IMR-90 (cell line): Measurements from ENCODE around the gene SWI5. TPM values are rescaled to one million over a fixed set of nuclear protein-coding genes. Genes with fewer than 3 reads are reported as not detected.

Experiments used
- ATAC-seq: fragments of 200-7000 bp; cut with Tn5 transposase; 2 replicates; pipeline ENCODE4 v1.9.1; 2020; ENCODE audit warnings: low read depth, mild to moderate bottlenecking, moderate library complexity
- BruUV-seq: library from RNA; stranded (reverse); fragments of 400-500 nt; replicated peaks from 2 replicates; lab custom pipeline; 2021; lab: Mats Ljungman, UMichigan
- CTCF ChIA-PET: fragments of 300-600 bp; formaldehyde crosslinking; extraction: SDS; loops from one replicate; lab custom pipeline; 2021; ENCODE audit warnings: antibody characterized with exemption; lab: Yijun Ruan, JAX
- POLR2A ChIA-PET: fragments of 300-600 bp; sonication (Branson Sonifier 250); formaldehyde crosslinking; loops from one replicate; lab custom pipeline; 2022; ENCODE audit warnings: antibody characterized with exemption; ENCODE audit not compliant: unreplicated experiment; lab: Charles Lee
- DNase-seq: peaks from one replicate; pipeline ENCODE4 v3.0.0; 2013
- H2AFZ ChIP-seq: replicated peaks from 2 replicates; pipeline ENCODE3; 2013; ENCODE audit warnings: low read length, mild to moderate bottlenecking; ENCODE audit not compliant: poor library complexity
- H2AK5ac ChIP-seq: 2 replicates; pipeline ENCODE4 v1.6.1; 2013; ENCODE audit warnings: low read depth, low read length, inconsistent platforms
- H2AK9ac ChIP-seq: replicated peaks from 2 replicates; pipeline ENCODE3; 2013; ENCODE audit warnings: mild to moderate bottlenecking, low read depth, low read length, moderate library complexity; ENCODE audit not compliant: poor library complexity
- H2BK120ac ChIP-seq: 2 replicates; pipeline ENCODE4 v1.6.1; 2013; ENCODE audit warnings: low read depth, low read length, inconsistent platforms
- H2BK15ac ChIP-seq: 3 replicates; pipeline ENCODE4 v1.6.1; 2013; ENCODE audit warnings: low read depth, low read length, inconsistent platforms
- H2BK20ac ChIP-seq: 2 replicates; pipeline ENCODE4 v1.6.1; 2013; ENCODE audit warnings: low read depth, mild to moderate bottlenecking, inconsistent platforms, low read length, moderate library complexity
- H2BK5ac ChIP-seq: 2 replicates; pipeline ENCODE4 v1.6.1; 2013; ENCODE audit warnings: mild to moderate bottlenecking, low read depth, low read length, inconsistent platforms; ENCODE audit not compliant: poor library complexity, severe bottlenecking
- H3K14ac ChIP-seq: replicated peaks from 2 replicates; pipeline ENCODE4 v1.6.1; 2013; ENCODE audit warnings: low read depth, low read length, inconsistent platforms
- H3K18ac ChIP-seq: 2 replicates; pipeline ENCODE4 v1.6.1; 2013; ENCODE audit warnings: low read depth, low read length, control low read depth
- H3K23ac ChIP-seq: 2 replicates; pipeline ENCODE4 v1.6.1; 2013; ENCODE audit warnings: low read depth, low read length, inconsistent platforms
- H3K27ac ChIP-seq: 2 replicates; pipeline ENCODE4 v1.5.1; 2013; ENCODE audit warnings: mild to moderate bottlenecking, control low read depth, low read length; ENCODE audit not compliant: insufficient read depth
- H3K27me3 ChIP-seq: 2 replicates; pipeline ENCODE4 v1.6.1; 2013; ENCODE audit warnings: low read length; ENCODE audit not compliant: control insufficient read depth, insufficient read depth
- H3K36me3 ChIP-seq: 2 replicates; pipeline ENCODE4 v1.6.1; 2013; ENCODE audit warnings: low read length, mixed read lengths; ENCODE audit not compliant: control insufficient read depth, insufficient read depth
- H3K4ac ChIP-seq: 2 replicates; pipeline ENCODE4 v1.6.1; 2013; ENCODE audit warnings: low read depth, low read length, inconsistent platforms
- H3K4me1 ChIP-seq: 2 replicates; pipeline ENCODE4 v1.6.1; 2013; ENCODE audit warnings: low read length, mixed read lengths; ENCODE audit not compliant: control insufficient read depth, insufficient read depth
- H3K4me2 ChIP-seq: 2 replicates; pipeline ENCODE4 v1.6.1; 2013; ENCODE audit warnings: low read depth, mild to moderate bottlenecking, control low read depth, low read length, moderate library complexity
- H3K4me3 ChIP-seq: 2 replicates; pipeline ENCODE4 v1.5.1; 2013; ENCODE audit warnings: low read depth, mild to moderate bottlenecking, control low read depth, low read length, moderate library complexity; ENCODE audit not compliant: insufficient read depth
- H3K56ac ChIP-seq: 2 replicates; pipeline ENCODE4 v1.6.1; 2013; ENCODE audit warnings: low read length, inconsistent platforms; ENCODE audit not compliant: insufficient read depth; ENCODE audit errors: extremely low read depth
- H3K79me1 ChIP-seq, 2 experiments: 2 replicates each; pipeline ENCODE4 v1.6.1; 2013; ENCODE audit warnings: low read length in 2 of 2, inconsistent platforms in 1 of 2, low read depth in 1 of 2
- H3K9ac ChIP-seq: 2 replicates; pipeline ENCODE4 v1.6.1; 2013; ENCODE audit warnings: low read depth, low read length, control low read depth
- H3K9me1 ChIP-seq: 2 replicates; pipeline ENCODE4 v1.6.1; 2013; ENCODE audit warnings: low read length, inconsistent platforms; ENCODE audit not compliant: insufficient read depth
- H3K9me3 ChIP-seq: 2 replicates; pipeline ENCODE4 v1.6.1; 2013; ENCODE audit warnings: low read length; ENCODE audit not compliant: control insufficient read depth, insufficient read depth
- H4K20me1 ChIP-seq: 2 replicates; pipeline ENCODE4 v1.6.1; 2013; ENCODE audit warnings: low read length, inconsistent platforms; ENCODE audit not compliant: insufficient read depth
- H4K5ac ChIP-seq: 2 replicates; pipeline ENCODE4 v1.6.1; 2013; ENCODE audit warnings: mild to moderate bottlenecking, low read depth, low read length, control low read depth
- H4K8ac ChIP-seq, 2 experiments: 2 replicates each; pipeline ENCODE4 v1.6.1; 2013; ENCODE audit warnings: low read depth in 2 of 2, low read length in 2 of 2, control low read depth in 1 of 2, inconsistent platforms in 1 of 2
- H4K91ac ChIP-seq: 2 replicates; pipeline ENCODE4 v1.6.1; 2013; ENCODE audit warnings: low read depth, low read length, inconsistent platforms; ENCODE audit not compliant: insufficient read depth
- CTCF ChIP-seq: conservative IDR thresholded peaks from 2 replicates; pipeline ENCODE4 v1.5.1; 2012; ENCODE audit warnings: mild to moderate bottlenecking, low read depth, low read length, improper control_type of control experiment
- MAFK ChIP-seq: IDR thresholded peaks from 2 replicates; pipeline ENCODE4 v1.6.1; 2012; ENCODE audit warnings: low read depth, low read length, improper control_type of control experiment
- NFE2L2 ChIP-seq: fragments of 150-350 bp; IDR thresholded peaks from 2 replicates; pipeline ENCODE4 v1.6.1; 2016; ENCODE audit warnings: low read depth, mild to moderate bottlenecking, low read length
- RAD21 ChIP-seq: IDR thresholded peaks from 2 replicates; pipeline ENCODE4 v1.6.1; 2012; ENCODE audit warnings: low read length, improper control_type of control experiment
- RCOR1 ChIP-seq: IDR thresholded peaks from 2 replicates; pipeline ENCODE4 v1.6.1; 2012; ENCODE audit warnings: mild to moderate bottlenecking, low read length, improper control_type of control experiment; ENCODE audit not compliant: insufficient replicate concordance
- WGBS, 2 experiments: methylation state at CpG; one replicate each; pipeline versions ENCODE4 v1.1.5 to v1.1.7; 2013; ENCODE audit warnings: missing lambda C conversion rate in 2 of 2; ENCODE audit not compliant: insufficient read length in 1 of 2; ENCODE audit errors: extremely low coverage in 2 of 2; 5-methylcytosine and 5-hydroxymethylcytosine counted together
- dilution Hi-C: fragments of 300-500 bp; cut with HindIII; formaldehyde crosslinking; loops from one replicate; pipeline ENCODE4 v1.14.3; 2018; ENCODE audit warnings: low sequenced_read_pairs; ENCODE audit not compliant: unreplicated experiment
- in situ Hi-C: fragments of 300-500 bp; cut with MboI; formaldehyde crosslinking; loops from 3 replicates; pipeline ENCODE4 v1.14.3; 2019; ENCODE audit warnings: low sequenced_read_pairs, inconsistent platforms, mixed read lengths
- intact Hi-C: fragments of 100-400 bp; cut with micrococcal nuclease; formaldehyde crosslinking; loops from 2 replicates; pipeline ENCODE4 v1.10.0; 2022
- polyA plus RNA-seq, 3 experiments: library from polyadenylated mRNA; depleted of rRNA; stranded (reverse); fragments of >200 nt; gene quantifications; 2 replicates each; pipeline ENCODE4 v1.2.3, GENCODE V29; 2012; ENCODE audit warnings: low replicate concordance in 1 of 3
- total RNA-seq: library from RNA; depleted of rRNA; stranded (reverse); fragments of >200 nt; gene quantifications from 2 replicates; pipeline ENCODE4 v1.2.3, GENCODE V29; 2012

SWI5 gene
- total and polyA plus RNA-seq, 2 of the 4 experiments (the other 2 are of a cell fraction), result 38.9 to 93.5 TPM

GRCh38 chr9:128292009-128292408 lies 15.9 kb downstream of the SWI5 start:
- BruUV-seq, result no TSS peak
- Histone ChIP-seq H2AK9ac (no peak overlapping the region), H3K27me3 (no peaks in the 10 kb centered on the region), H2AK5ac (no peak overlapping the region), H2BK120ac (no peak overlapping the region), H2BK15ac (no peak overlapping the region), H3K4me3 (no peak overlapping the region), H4K20me1 (no peaks in the 10 kb centered on the region), H4K5ac (no peak overlapping the region), H3K14ac (no peak overlapping the region), H3K23ac (no peak overlapping the region), H3K18ac (no peak overlapping the region), H3K4ac (no peak overlapping the region), H3K9me3 (no peaks in the 10 kb centered on the region), H2BK20ac (no peak overlapping the region), H4K8ac (no peak overlapping the region), H3K27ac (no peak overlapping the region), H3K4me2 (no peak overlapping the region), H4K91ac (no peak overlapping the region), H3K36me3 (peaks cover 13% of the 10 kb centered on the region; the same call in 1 of the 2 replicates), H2AFZ (no peak overlapping the region), H2BK5ac (no peak overlapping the region), H3K9ac (no peak overlapping the region), H3K4me1 (peaks cover 5% of the 10 kb centered on the region), H3K56ac (no peak overlapping the region), H3K79me1 (peaks cover 0 to 8% of the 10 kb centered on the region in 2 experiments; a peak in 1 of 4 replicates), H3K9me1 (peaks cover 8% of the 10 kb centered on the region; the same call in 1 of the 2 replicates)
- ChIA-PET CTCF (interaction anchor here (1.2 kb wide), 1 partner anchor 49 kb away, joined by 3 read pairs; no protein-coding TSS in a partner anchor), POLR2A (no interaction called here)
- no peak for DNase-seq
- WGBS, 2 experiments, result no CpG with 5 or more reads among the region's 3 CpGs
- ATAC-seq, result no peak
- no peak for TF ChIP-seq RAD21
- no peak for TF ChIP-seq CTCF
- no peak for TF ChIP-seq NFE2L2
- TF ChIP-seq MAFK, result peak; percentile 79
- TF ChIP-seq RCOR1, result no peak
- intact Hi-C loops, result no loop called here
- in situ Hi-C loops, result loop anchor here (10.0 kb wide), 1 partner anchor 263 kb away; the partner anchor contains the start of gene SPTAN1
- dilution Hi-C loops, result no loop called here
